Measurements from ENCODE around the gene E4F1.

E4F1 gene

GRCh38 chr16:2184346-2184745 is 39.0 kb upstream of the E4F1 start:
- no peak for DNase-seq (ENCODE audit: low read depth, low spot score)

GRCh38 chr16:2184962-2185361 is 38.4 kb upstream of the E4F1 start:
- H3K9me3 ChIP-seq (ENCODE audit: insufficient read depth, low read length), result no peaks in the 10 kb centered on the region
- H3K4me1 ChIP-seq (ENCODE audit: insufficient read depth, insufficient read length), result peaks cover 18% of the 10 kb centered on the region
- TF ChIP-seq SUZ12 (IDR thresholded peaks at IDR 0.05; ENCODE audit: extremely low read depth, insufficient read depth, insufficient read length), result no peak
- TF ChIP-seq YY1 (IDR thresholded peaks at IDR 0.05; ENCODE audit: insufficient read depth, insufficient read length), result no peak
- H3K4me3 ChIP-seq (ENCODE audit: insufficient read length, low read depth), result no peak overlapping the region
- H3K27me3 ChIP-seq (ENCODE audit: insufficient read depth, insufficient read length), result no peaks in the 10 kb centered on the region
- no peak overlapping the region for H3K9ac ChIP-seq (ENCODE audit: insufficient read length, low read depth)
- DNase-seq (ENCODE audit: low read depth, low spot score), result no peak
- peaks cover 14% of the 10 kb centered on the region for H3K36me3 ChIP-seq (ENCODE audit: insufficient read depth, insufficient read length, low read length)

More at GRCh38 chr16:2184346-2184745, 39.0 kb upstream of the E4F1 start:
- Histone ChIP-seq H3K27me3 (ENCODE audit: insufficient read depth, insufficient read length) (no peaks in the 10 kb centered on the region), H3K9ac (ENCODE audit: insufficient read length, low read depth) (no peak overlapping the region), H3K4me3 (ENCODE audit: insufficient read length, low read depth) (no peak overlapping the region), H3K9me3 (ENCODE audit: insufficient read depth, low read length) (no peaks in the 10 kb centered on the region), H3K36me3 (ENCODE audit: insufficient read depth, insufficient read length, low read length) (peaks cover 14% of the 10 kb centered on the region), H3K4me1 (ENCODE audit: insufficient read depth, insufficient read length) (peaks cover 19% of the 10 kb centered on the region)
- TF ChIP-seq YY1 (IDR thresholded peaks at IDR 0.05; ENCODE audit: insufficient read depth, insufficient read length) (no peak), ZNF274 (IDR thresholded peaks at IDR 0.05; ENCODE audit: low read depth, low read length) (no peak), SUZ12 (IDR thresholded peaks at IDR 0.05; ENCODE audit: extremely low read depth, insufficient read depth, insufficient read length) (no peak)

GRCh38 chr16:2186064-2186463 is 37.3 kb upstream of the E4F1 start:
- TF ChIP-seq SUZ12 (IDR thresholded peaks at IDR 0.05; ENCODE audit: extremely low read depth, insufficient read depth, insufficient read length) (no peak), ZNF274 (IDR thresholded peaks at IDR 0.05; ENCODE audit: low read depth, low read length) (no peak), YY1 (IDR thresholded peaks at IDR 0.05; ENCODE audit: insufficient read depth, insufficient read length) (no peak)
- peaks cover 28% of the 10 kb centered on the region for H3K4me1 ChIP-seq (ENCODE audit: insufficient read depth, insufficient read length)
- peaks cover 14% of the 10 kb centered on the region for H3K36me3 ChIP-seq (ENCODE audit: insufficient read depth, insufficient read length, low read length)
- no peaks in the 10 kb centered on the region for H3K27me3 ChIP-seq (ENCODE audit: insufficient read depth, insufficient read length)
- no peaks in the 10 kb centered on the region for H3K9me3 ChIP-seq (ENCODE audit: insufficient read depth, low read length)
- H3K4me3 ChIP-seq (ENCODE audit: insufficient read length, low read depth), result no peak overlapping the region
- no peak overlapping the region for H3K9ac ChIP-seq (ENCODE audit: insufficient read length, low read depth)
- DNase-seq (ENCODE audit: low read depth, low spot score), result no peak

GRCh38 chr16:2186505-2186904 is 36.9 kb upstream of the E4F1 start:
- no peaks in the 10 kb centered on the region for H3K27me3 ChIP-seq (ENCODE audit: insufficient read depth, insufficient read length)
- H3K9me3 ChIP-seq (ENCODE audit: insufficient read depth, low read length), result no peaks in the 10 kb centered on the region
- TF ChIP-seq YY1 (IDR thresholded peaks at IDR 0.05; ENCODE audit: insufficient read depth, insufficient read length), result no peak
- TF ChIP-seq ZNF274 (IDR thresholded peaks at IDR 0.05; ENCODE audit: low read depth, low read length), result no peak
- no peak for TF ChIP-seq SUZ12 (IDR thresholded peaks at IDR 0.05; ENCODE audit: extremely low read depth, insufficient read depth, insufficient read length)
- no peak overlapping the region for H3K4me3 ChIP-seq (ENCODE audit: insufficient read length, low read depth)
- DNase-seq (ENCODE audit: low read depth, low spot score), result no peak
- H3K9ac ChIP-seq (ENCODE audit: insufficient read length, low read depth), result no peak overlapping the region
- peaks cover 14% of the 10 kb centered on the region for H3K36me3 ChIP-seq (ENCODE audit: insufficient read depth, insufficient read length, low read length)
- H3K4me1 ChIP-seq (ENCODE audit: insufficient read depth, insufficient read length), result peaks cover 29% of the 10 kb centered on the region

- H3K27me3 ChIP-seq (ENCODE audit: insufficient read depth, insufficient read length), result no peaks in the 10 kb centered on the region
- peaks cover 8% of the 10 kb centered on the region for H3K36me3 ChIP-seq (ENCODE audit: insufficient read depth, insufficient read length, low read length)
- DNase-seq (ENCODE audit: low read depth, low spot score), result no peak
- no peak for TF ChIP-seq ZNF274 (IDR thresholded peaks at IDR 0.05; ENCODE audit: low read depth, low read length)
- no peak for TF ChIP-seq SUZ12 (IDR thresholded peaks at IDR 0.05; ENCODE audit: extremely low read depth, insufficient read depth, insufficient read length)
- no peak for TF ChIP-seq YY1 (IDR thresholded peaks at IDR 0.05; ENCODE audit: insufficient read depth, insufficient read length)
- H3K4me3 ChIP-seq (ENCODE audit: insufficient read length, low read depth), result no peak overlapping the region
- no peak overlapping the region for H3K9ac ChIP-seq (ENCODE audit: insufficient read length, low read depth)
- peaks cover 26% of the 10 kb centered on the region for H3K4me1 ChIP-seq (ENCODE audit: insufficient read depth, insufficient read length)
- no peaks in the 10 kb centered on the region for H3K9me3 ChIP-seq (ENCODE audit: insufficient read depth, low read length)
Measured at GRCh38 chr16:2187212-2187611, 36.2 kb upstream of the E4F1 start.

- Histone ChIP-seq H3K9me3 (ENCODE audit: insufficient read depth, low read length) (no peaks in the 10 kb centered on the region), H3K9ac (ENCODE audit: insufficient read length, low read depth) (no peak overlapping the region), H3K36me3 (ENCODE audit: insufficient read depth, insufficient read length, low read length) (peaks cover 3% of the 10 kb centered on the region), H3K4me1 (ENCODE audit: insufficient read depth, insufficient read length) (peaks cover 21% of the 10 kb centered on the region), H3K27me3 (ENCODE audit: insufficient read depth, insufficient read length) (no peaks in the 10 kb centered on the region), H3K4me3 (ENCODE audit: insufficient read length, low read depth) (no peak overlapping the region)
- no peak for TF ChIP-seq YY1 (IDR thresholded peaks at IDR 0.05; ENCODE audit: insufficient read depth, insufficient read length)
- no peak for TF ChIP-seq ZNF274 (IDR thresholded peaks at IDR 0.05; ENCODE audit: low read depth, low read length)
- no peak for TF ChIP-seq SUZ12 (IDR thresholded peaks at IDR 0.05; ENCODE audit: extremely low read depth, insufficient read depth, insufficient read length)
- DNase-seq (ENCODE audit: low read depth, low spot score), result no peak
Measured at GRCh38 chr16:2188395-2188794, 35.0 kb upstream of the E4F1 start.

GRCh38 chr16:2189252-2189893 is 34.0 kb upstream of the E4F1 start:
- no peak for DNase-seq (ENCODE audit: low read depth, low spot score)
- peaks cover 3% of the 10 kb centered on the region for H3K27me3 ChIP-seq (ENCODE audit: insufficient read depth, insufficient read length)
- no peaks in the 10 kb centered on the region for H3K9me3 ChIP-seq (ENCODE audit: insufficient read depth, low read length)
- H3K4me1 ChIP-seq (ENCODE audit: insufficient read depth, insufficient read length), result peaks cover 21% of the 10 kb centered on the region
- TF ChIP-seq ZNF274 (IDR thresholded peaks at IDR 0.05; ENCODE audit: low read depth, low read length) (no peak), YY1 (IDR thresholded peaks at IDR 0.05; ENCODE audit: insufficient read depth, insufficient read length) (no peak), SUZ12 (IDR thresholded peaks at IDR 0.05; ENCODE audit: extremely low read depth, insufficient read depth, insufficient read length) (no peak)
- H3K9ac ChIP-seq (ENCODE audit: insufficient read length, low read depth), result peak overlapping the region; percentile 32
- H3K36me3 ChIP-seq (ENCODE audit: insufficient read depth, insufficient read length, low read length), result peaks cover under 1% of the 10 kb centered on the region
- H3K4me3 ChIP-seq (ENCODE audit: insufficient read length, low read depth), result no peak overlapping the region
